H1 (cell line): Measurements from ENCODE around the gene STAT2. TPM values are rescaled to one million over a fixed set of nuclear protein-coding genes. Genes with fewer than 3 reads are reported as not detected.

Source experiments
- CTCF ChIA-PET: fragments of 300-600 bp; sonication (Branson Sonifier 250); formaldehyde crosslinking; loops from one replicate; lab custom pipeline; 2021; ENCODE audit not compliant: partially characterized antibody; lab: Charles Lee
- POLR2A ChIA-PET: fragments of 300-600 bp; sonication (Branson Sonifier 250); formaldehyde crosslinking; loops from one replicate; lab custom pipeline; 2021; ENCODE audit warnings: inconsistent platforms; ENCODE audit not compliant: partially characterized antibody; lab: Charles Lee
- DNase-seq, 2 experiments: peaks; one replicate each; pipeline versions ENCODE4 v3.0.0 to v3.0.0-alpha.2; 2010 to 2022; ENCODE audit warnings: low spot score in 2 of 2, low read depth in 1 of 2, mixed read lengths in 1 of 2
- FAIRE-seq: peaks from 2 replicates; lab custom pipeline; 2011; peaks lifted over from hg19 to GRCh38; lab: Jason Lieb, UNC
- H2AFZ ChIP-seq: 2 replicates; pipeline ENCODE4 v1.8.1; 2012; ENCODE audit warnings: low read length, inconsistent platforms
- H2AK5ac ChIP-seq: 2 replicates; pipeline ENCODE4 v1.6.1; 2013; ENCODE audit warnings: low read depth, low read length
- H2BK120ac ChIP-seq: replicated peaks from 2 replicates; pipeline ENCODE3; 2013; ENCODE audit warnings: low read depth, low read length, inconsistent platforms
- H2BK12ac ChIP-seq: 2 replicates; pipeline ENCODE4 v1.6.1; 2013; ENCODE audit warnings: low read depth, low read length
- H2BK15ac ChIP-seq: 2 replicates; pipeline ENCODE4 v1.6.1; 2013; ENCODE audit warnings: low read length
- H2BK20ac ChIP-seq: 2 replicates; pipeline ENCODE4 v1.6.1; 2013; ENCODE audit warnings: low read length
- H2BK5ac ChIP-seq: 2 replicates; pipeline ENCODE4 v1.6.1; 2013; ENCODE audit warnings: low read depth, low read length
- H3K14ac ChIP-seq: 2 replicates; pipeline ENCODE4 v1.6.1; 2013; ENCODE audit warnings: inconsistent platforms; ENCODE audit not compliant: insufficient read length
- H3K18ac ChIP-seq: 2 replicates; pipeline ENCODE4 v1.6.1; 2013; ENCODE audit warnings: low read length; ENCODE audit errors: extremely low read depth
- H3K23ac ChIP-seq: 2 replicates; pipeline ENCODE4 v1.6.1; 2013; ENCODE audit warnings: inconsistent platforms; ENCODE audit not compliant: insufficient read length
- H3K23me2 ChIP-seq: 2 replicates; pipeline ENCODE4 v1.6.1; 2013; ENCODE audit warnings: low read depth, low read length
- H3K27ac ChIP-seq: 2 replicates; pipeline ENCODE4 v1.6.1; 2011; ENCODE audit warnings: low read depth, low read length, inconsistent platforms
- H3K27me3 ChIP-seq, 4 experiments: replicated peaks in 1 of 4; 1 replicate in 1 of 4; 2 replicates in 3 of 4; pipeline versions ENCODE4 v1.6.1 to v1.8.1; 2011 to 2013; ENCODE audit warnings: low read length in 3 of 4, mild to moderate bottlenecking in 3 of 4, inconsistent platforms in 2 of 4, mixed read lengths in 2 of 4, moderate library complexity in 1 of 4; ENCODE audit not compliant: control insufficient read depth in 3 of 4, insufficient read depth in 3 of 4; ENCODE audit errors: extremely low read depth in 1 of 4
- H3K36me3 ChIP-seq, 4 experiments: 2 replicates each; pipeline versions ENCODE4 v1.6.1 to v1.8.1; 2011 to 2013; ENCODE audit warnings: mild to moderate bottlenecking in 4 of 4, low read length in 3 of 4, moderate library complexity in 2 of 4, control low read depth in 1 of 4, inconsistent platforms in 1 of 4; ENCODE audit not compliant: insufficient read depth in 4 of 4, control insufficient read depth in 2 of 4
- H3K4ac ChIP-seq: replicated peaks from 2 replicates; pipeline ENCODE3; 2013; ENCODE audit warnings: low read length, low read depth, mixed read lengths, inconsistent platforms; ENCODE audit not compliant: insufficient read length
- H3K4me1 ChIP-seq, 4 experiments: replicated peaks in 1 of 4; 1 replicate in 1 of 4; 2 replicates in 3 of 4; pipeline versions ENCODE4 v1.6.1 to v1.8.1; 2011 to 2013; ENCODE audit warnings: low read length in 3 of 4, inconsistent platforms in 2 of 4, mixed read lengths in 1 of 4; ENCODE audit not compliant: insufficient read depth in 4 of 4, control insufficient read depth in 3 of 4
- H3K4me2 ChIP-seq, 2 experiments: 2 replicates each; pipeline versions ENCODE4 v1.6.1 to v1.8.1; 2011 to 2013; ENCODE audit warnings: low read depth in 2 of 2, low read length in 2 of 2, control low read depth in 1 of 2, inconsistent platforms in 1 of 2, mild to moderate bottlenecking in 1 of 2; ENCODE audit not compliant: insufficient read depth in 1 of 2
- H3K4me3 ChIP-seq, 4 experiments: fragments of 200-600, 300-600 bp in 1 of 4; sonication (generic), shearing (Covaris generic), sonication (Bioruptor Twin) in 1 of 4; 2 replicates each; pipeline versions ENCODE4 v1.5.1 to v1.8.1; 2011 to 2016; ENCODE audit warnings: low read length in 4 of 4, low read depth in 3 of 4, control low read depth in 2 of 4, inconsistent platforms in 2 of 4, mild to moderate bottlenecking in 2 of 4, mixed read lengths in 1 of 4, moderate library complexity in 1 of 4; ENCODE audit not compliant: insufficient read depth in 2 of 4; ENCODE audit errors: extremely low read depth in 1 of 4
- H3K56ac ChIP-seq: replicated peaks from 2 replicates; pipeline ENCODE3; 2013; ENCODE audit warnings: low read depth, mild to moderate bottlenecking, mixed read lengths, low read length, inconsistent platforms; ENCODE audit not compliant: insufficient read length
- H3K79me1 ChIP-seq: 2 replicates; pipeline ENCODE4 v1.6.1; 2013; ENCODE audit warnings: low read depth, low read length, control low read depth
- H3K79me2 ChIP-seq, 2 experiments: 2 replicates each; pipeline versions ENCODE4 v1.6.1 to v1.8.1; 2012 to 2013; ENCODE audit warnings: low read length in 2 of 2, mild to moderate bottlenecking in 2 of 2, inconsistent platforms in 1 of 2; ENCODE audit not compliant: insufficient read depth in 2 of 2, control insufficient read depth in 1 of 2
- H3K9ac ChIP-seq, 4 experiments: replicated peaks in 1 of 4; 1 replicate in 1 of 4; 2 replicates in 3 of 4; pipeline versions ENCODE4 v1.6.1 to v1.8.1; 2011 to 2013; ENCODE audit warnings: low read depth in 3 of 4, low read length in 3 of 4, control low read depth in 2 of 4, mild to moderate bottlenecking in 2 of 4, moderate library complexity in 2 of 4, inconsistent platforms in 1 of 4; ENCODE audit errors: extremely low read depth in 1 of 4
- H3K9me3 ChIP-seq, 2 experiments: 2 replicates each; pipeline versions ENCODE4 v1.6.1 to v1.8.1; 2012 to 2013; ENCODE audit warnings: mild to moderate bottlenecking in 2 of 2, moderate library complexity in 2 of 2, control low read depth in 1 of 2, inconsistent platforms in 1 of 2, low read depth in 1 of 2, low read length in 1 of 2, mixed read lengths in 1 of 2; ENCODE audit not compliant: insufficient read depth in 2 of 2
- H4K20me1 ChIP-seq, 2 experiments: replicated peaks in 1 of 2; 2 replicates each; pipeline versions ENCODE3 to v1.8.1; 2011 to 2013; ENCODE audit warnings: inconsistent platforms in 2 of 2, low read length in 2 of 2, mild to moderate bottlenecking in 1 of 2; ENCODE audit not compliant: insufficient read depth in 2 of 2, control insufficient read depth in 1 of 2
- H4K5ac ChIP-seq: 2 replicates; pipeline ENCODE4 v1.6.1; 2013; ENCODE audit warnings: low read length, low read depth, mixed read lengths, inconsistent platforms; ENCODE audit not compliant: insufficient read length
- H4K8ac ChIP-seq: 2 replicates; pipeline ENCODE4 v1.8.0; 2013; ENCODE audit warnings: mild to moderate bottlenecking, moderate library complexity, low read length, inconsistent platforms; ENCODE audit not compliant: insufficient read depth; ENCODE audit errors: extremely low read depth
- H4K91ac ChIP-seq: replicated peaks from 2 replicates; pipeline ENCODE3; 2013; ENCODE audit warnings: low read length, mixed read lengths, inconsistent platforms; ENCODE audit not compliant: insufficient read length
- BCL11A ChIP-seq, 2 experiments: IDR thresholded peaks; one replicate each; pipeline ENCODE4 v1.6.1; 2011; ENCODE audit warnings: low read depth in 2 of 2, low read length in 2 of 2, mild to moderate bottlenecking in 2 of 2
- BRCA1 ChIP-seq: IDR thresholded peaks from 2 replicates; pipeline ENCODE4 v1.6.1; 2012; ENCODE audit warnings: low read depth, low read length, improper control_type of control experiment
- CTBP2 ChIP-seq: IDR thresholded peaks from 2 replicates; pipeline ENCODE4 v1.7.0; 2011; ENCODE audit warnings: borderline replicate concordance, mild to moderate bottlenecking, moderate library complexity, mixed read lengths, low read length; ENCODE audit not compliant: insufficient read depth, insufficient read length
- GTF2F1 ChIP-seq: IDR thresholded peaks from 2 replicates; pipeline ENCODE4 v1.6.1; 2012; ENCODE audit warnings: low read depth, low read length, improper control_type of control experiment, borderline replicate concordance
- SAP30 ChIP-seq: fragments of 300-600 bp; sonication (generic); IDR thresholded peaks from 2 replicates; pipeline ENCODE4 v1.7.1; 2012; ENCODE audit warnings: low read length, moderate library complexity, mild to moderate bottlenecking, inconsistent platforms; ENCODE audit not compliant: insufficient read depth, insufficient replicate concordance
- SUZ12 ChIP-seq: fragments of 200-600 bp; sonication (generic); IDR thresholded peaks from 2 replicates; pipeline ENCODE4 v1.6.1; 2012; ENCODE audit warnings: mild to moderate bottlenecking, inconsistent platforms, low read length, moderate library complexity, mixed read lengths
- TBP ChIP-seq: IDR thresholded peaks from 2 replicates; pipeline ENCODE4 v1.6.1; 2011; ENCODE audit warnings: low read depth, low read length, improper control_type of control experiment
- TCF12 ChIP-seq: IDR thresholded peaks from 2 replicates; pipeline ENCODE4 v1.6.1; 2011; ENCODE audit warnings: low read depth, mild to moderate bottlenecking, low read length
- YY1 ChIP-seq: IDR thresholded peaks from 2 replicates; pipeline ENCODE4 v1.6.1; 2011; ENCODE audit warnings: low read depth, mild to moderate bottlenecking, low read length
- WGBS, 2 experiments: shearing (Covaris generic) in 1 of 2; methylation state at CpG; one replicate each; pipeline versions ENCODE4 v1.1.6 to v1.1.7; 2013 to 2015; ENCODE audit warnings: low lambda C conversion rate in 2 of 2, mixed read lengths in 2 of 2, inconsistent platforms in 1 of 2, low coverage in 1 of 2, missing lambda C conversion rate in 1 of 2; ENCODE audit not compliant: insufficient replicate concordance in 2 of 2, insufficient coverage in 1 of 2, insufficient read length in 1 of 2; ENCODE audit errors: extremely low coverage in 1 of 2, missing lambda C conversion rate in 1 of 2; 5-methylcytosine and 5-hydroxymethylcytosine counted together
- polyA plus RNA-seq, 7 experiments: library from polyadenylated mRNA; depleted of rRNA in 3 of 7; stranded (reverse) in 5 of 7; unstranded in 2 of 7; fragments of >200 nt in 5 of 7; fragments of 200-250 nt in 2 of 7; gene quantifications; 1 replicate in 5 of 7; 2 replicates in 1 of 7; 4 replicates in 1 of 7; pipeline versions ENCODE4 v1.2.1 to v1.2.3, GENCODE V29; 2011 to 2013; ENCODE audit warnings: missing spikeins in 2 of 7, mixed read lengths in 2 of 7
- total RNA-seq: library from RNA; stranded (reverse); fragmentation: NEBNext Ultra II Directional; extraction: Animal tissue kit (Norgen Biotek cat#: 25700); gene quantifications from 2 replicates; pipeline ENCODE4 v1.2.1, GENCODE V29; 2021
- TF ChIP-seq, protein P1 (sequence below): IDR thresholded peaks from 2 replicates; pipeline ENCODE4 v1.6.1; 2012; ENCODE audit warnings: inconsistent platforms
- TF ChIP-seq, protein P2 (sequence below): IDR thresholded peaks from 2 replicates; pipeline ENCODE4 v1.6.1; 2011; ENCODE audit warnings: low read depth, mild to moderate bottlenecking, low read length; ENCODE audit not compliant: insufficient read depth

Gene STAT2
- total and polyA plus RNA-seq, 2 of the 8 experiments (the other 6 are each of a cell fraction or from before 2014, with no cell fraction given), result 37.1 to 44.7 TPM

DNA sequence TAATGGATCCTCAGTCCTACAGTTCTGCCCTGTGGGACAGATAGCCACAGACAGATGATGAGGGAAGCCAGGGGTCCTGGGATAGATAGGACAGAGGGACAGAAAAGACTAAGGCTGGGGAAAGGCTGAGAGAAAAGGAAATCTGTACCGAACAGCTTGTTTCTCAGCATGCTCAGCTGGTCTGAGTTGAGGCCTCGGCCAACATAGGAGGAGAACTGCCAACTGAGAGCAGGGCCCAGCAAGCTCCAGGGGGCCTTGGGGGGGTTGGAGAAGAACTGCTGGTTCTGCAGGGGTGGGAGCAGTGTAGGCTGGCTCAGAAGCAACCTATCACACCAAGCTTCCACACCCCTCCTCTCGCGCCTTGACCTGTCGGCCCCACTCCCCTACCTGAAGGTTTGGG, 11.1 kb downstream of the STAT2 start:
- H4K5ac ChIP-seq, result no peak overlapping the region
- no peak overlapping the region for H4K8ac ChIP-seq
- POLR2A ChIA-PET, result interaction anchor here (1.0 to 4.3 kb wide), 3 partner anchors 10 to 33 kb away, joined by 3 to 20 read pairs (median 8); partner anchors contain the start of genes CNPY2 and IL23A
- H3K23me2 ChIP-seq, result no peaks in the 10 kb centered on the region
- WGBS, 2 experiments, result 94% methylated on average over 5 of the region's 5 CpGs; no CpG with 5 or more reads in 1 of the 2 experiments
- H3K27ac ChIP-seq, result no peak overlapping the region
- no peak overlapping the region for H3K56ac ChIP-seq
- peaks cover 14 to 54% (median 34%) of the 10 kb centered on the region in 4 experiments for H3K36me3 ChIP-seq
- CTCF ChIA-PET, result interaction anchor here (1.0 to 3.5 kb wide), 3 partner anchors 11 to 245 kb away, joined by 3 to 19 read pairs (median 7); partner anchors contain the start of genes IL23A and STAT2
- H2BK120ac ChIP-seq, result no peak overlapping the region
- DNase-seq (no peak), FAIRE-seq (no peak)
- no peak overlapping the region for H3K18ac ChIP-seq
- no peaks in the 10 kb centered on the region for H3K79me2 ChIP-seq
- H2BK12ac ChIP-seq, result no peak overlapping the region
- no peak overlapping the region for H2BK20ac ChIP-seq
- H4K20me1 ChIP-seq, result no peaks in the 10 kb centered on the region
- TF ChIP-seq, protein P1, sequence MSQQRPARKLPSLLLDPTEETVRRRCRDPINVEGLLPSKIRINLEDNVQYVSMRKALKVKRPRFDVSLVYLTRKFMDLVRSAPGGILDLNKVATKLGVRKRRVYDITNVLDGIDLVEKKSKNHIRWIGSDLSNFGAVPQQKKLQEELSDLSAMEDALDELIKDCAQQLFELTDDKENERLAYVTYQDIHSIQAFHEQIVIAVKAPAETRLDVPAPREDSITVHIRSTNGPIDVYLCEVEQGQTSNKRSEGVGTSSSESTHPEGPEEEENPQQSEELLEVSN, result no peak
- TF ChIP-seq SAP30 (no peak), SUZ12 (no peak), BCL11A (IDR thresholded peaks at IDR 0.05; ENCODE audit: low read depth in 2 of 2, low read length in 2 of 2) (no peak), TCF12 (no peak), TBP (no peak), BRCA1 (no peak), GTF2F1 (no peak), YY1 (no peak), CTBP2 (no peak)
- TF ChIP-seq, protein P2, sequence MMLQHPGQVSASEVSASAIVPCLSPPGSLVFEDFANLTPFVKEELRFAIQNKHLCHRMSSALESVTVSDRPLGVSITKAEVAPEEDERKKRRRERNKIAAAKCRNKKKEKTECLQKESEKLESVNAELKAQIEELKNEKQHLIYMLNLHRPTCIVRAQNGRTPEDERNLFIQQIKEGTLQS, result no peak
- no peak overlapping the region for H3K4me3 ChIP-seq
- no peak overlapping the region for H3K4ac ChIP-seq
- H3K9ac ChIP-seq, result no peak overlapping the region
- no peak overlapping the region for H3K4me2 ChIP-seq
- H2AFZ ChIP-seq, result no peak overlapping the region
- no peaks in the 10 kb centered on the region; a peak in 1 of 4 replicates for H3K9me3 ChIP-seq
- no peaks in the 10 kb centered on the region; the same call in 1 of the 2 replicates for H3K79me1 ChIP-seq
- no peak overlapping the region for H4K91ac ChIP-seq
- H2AK5ac ChIP-seq, result no peak overlapping the region
- no peak overlapping the region for H3K23ac ChIP-seq
- no peak overlapping the region for H2BK15ac ChIP-seq
- no peak overlapping the region for H3K14ac ChIP-seq
- no peak overlapping the region for H2BK5ac ChIP-seq
- H3K27me3 ChIP-seq, result no peaks in the 10 kb centered on the region
- no peaks in the 10 kb centered on the region for H3K4me1 ChIP-seq
